ENCODE results near the gene PIRT. TPM values are rescaled to one million over a fixed set of nuclear protein-coding genes. Genes with fewer than 3 reads are reported as not detected.

Gene PIRT
- total and polyA plus RNA-seq, 8 donors: 0.04 to 0.22 (median 0.05) TPM; not detected in 2

DNA sequence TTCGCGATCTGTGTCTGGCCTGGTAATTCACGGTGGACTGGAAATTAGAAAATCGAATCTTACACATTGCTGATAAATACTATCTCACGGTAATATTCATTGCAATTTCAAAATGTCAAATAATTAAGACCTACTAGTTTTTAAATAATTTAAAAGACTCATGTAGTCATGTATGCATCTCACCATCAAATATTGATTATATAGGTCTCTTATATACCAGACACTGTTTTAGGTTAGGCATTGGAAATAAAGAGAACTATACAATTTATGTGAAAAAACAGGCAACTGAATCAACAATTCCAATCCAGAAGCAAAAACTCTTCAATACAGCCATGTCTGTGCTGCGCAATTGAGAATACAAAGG is 7.5 kb upstream of the PIRT start:
- Histone ChIP-seq H3K4me3 (peak overlapping the region; percentile 36 to 37), H3K27ac (no peak overlapping the region), H3K27me3 (no peaks in the 10 kb centered on the region), H3K4me1 (peaks cover 0 to 6% of the 10 kb centered on the region in 2 donors), H3K36me3 (no peaks in the 10 kb centered on the region), H3K9me3 (no peaks in the 10 kb centered on the region)
- intact Hi-C loops (cut with DNase I): loop anchor here in 1 of 2 donors (5.0 kb wide), 1 partner anchor 108 kb away; no protein-coding TSS in a partner anchor
- DNase-seq (no peak), ATAC-seq (no peak)
- no peak for TF ChIP-seq CTCF (IDR thresholded peaks at IDR 0.05)

DNA sequence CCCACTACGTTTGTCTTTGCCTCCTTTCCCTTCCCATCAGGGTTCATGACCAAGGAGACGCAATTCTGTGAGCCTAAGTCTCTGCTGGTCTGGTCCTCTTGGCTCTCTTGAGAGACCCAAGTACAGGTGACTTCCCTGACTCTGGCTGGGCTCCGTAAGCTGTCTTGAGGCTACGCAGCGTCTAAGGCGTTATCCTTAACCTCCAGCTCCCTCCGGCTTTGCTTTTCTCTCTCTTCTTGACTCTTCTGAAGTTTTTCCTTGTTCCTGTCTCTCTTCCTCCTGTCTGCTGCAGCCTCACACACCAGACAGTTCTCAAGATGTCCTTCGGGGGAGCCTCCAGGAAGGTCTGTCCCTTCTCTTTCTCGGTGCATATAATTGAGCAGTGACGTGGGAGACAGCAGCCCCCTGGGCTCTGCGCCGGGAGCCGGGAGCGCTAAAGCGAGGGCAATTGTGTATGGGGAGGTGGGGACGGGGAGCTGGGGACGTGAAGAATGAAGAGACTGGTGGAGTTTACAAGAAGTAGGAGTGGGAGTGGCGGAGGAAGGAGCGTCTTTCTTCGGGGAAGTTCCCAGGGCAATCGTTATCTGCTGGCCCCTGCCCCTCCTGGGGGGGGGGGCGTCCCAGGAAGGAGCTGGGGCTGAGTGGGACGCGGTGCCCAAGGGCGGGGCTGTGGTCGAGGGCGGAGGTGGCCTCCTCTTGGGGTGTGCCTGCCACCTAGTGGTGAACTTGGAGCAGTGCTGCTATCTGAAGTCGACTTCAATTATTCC is 6.9 kb upstream of the PIRT start:
- H3K27ac ChIP-seq: no peak overlapping the region
- DNase-seq (peak; percentile 61 to 89 (median 81)), ATAC-seq (peak; percentile 99)
- no peaks in the 10 kb centered on the region for H3K9me3 ChIP-seq
- no peaks in the 10 kb centered on the region for H3K36me3 ChIP-seq
- H3K4me1 ChIP-seq: peaks cover 0 to 6% of the 10 kb centered on the region in 2 donors
- peak; percentile 88 to 94 for TF ChIP-seq CTCF (IDR thresholded peaks at IDR 0.05)
- intact Hi-C loops (cut with DNase I): loop anchor here in 1 of 2 donors (5.0 kb wide), 1 partner anchor 108 kb away; no protein-coding TSS in a partner anchor
- peak overlapping the region; percentile 36 to 37 for H3K4me3 ChIP-seq
- H3K27me3 ChIP-seq: no peaks in the 10 kb centered on the region

DNA sequence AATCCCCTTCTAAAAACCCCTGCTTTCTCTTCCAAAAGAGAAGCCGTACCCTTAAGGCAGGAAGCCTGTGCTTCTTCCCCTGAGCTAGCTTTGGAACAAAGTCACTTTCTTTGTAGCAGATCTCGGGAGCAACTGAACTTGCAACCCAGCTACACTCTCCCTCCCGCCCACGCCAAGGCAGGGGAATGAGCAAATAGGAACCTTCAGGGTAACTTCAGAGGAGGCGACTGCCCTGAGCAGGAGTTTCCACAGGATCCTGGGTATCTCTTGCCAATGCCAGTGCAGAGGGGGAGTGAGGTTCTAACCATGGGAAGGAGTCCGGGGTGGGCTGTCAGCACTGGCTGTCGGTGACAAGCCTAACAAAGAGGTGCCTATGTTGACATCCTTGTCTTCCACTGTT is 5.9 kb upstream of the PIRT start:
- ATAC-seq (peak; percentile 28), DNase-seq (peak in 1 of 4 donors; percentile 10)
- no peak overlapping the region for H3K27ac ChIP-seq
- peaks cover 0 to 6% of the 10 kb centered on the region in 2 donors for H3K4me1 ChIP-seq
- H3K27me3 ChIP-seq: no peaks in the 10 kb centered on the region
- no peak for TF ChIP-seq CTCF (IDR thresholded peaks at IDR 0.05)
- intact Hi-C loops (cut with DNase I): no loop called here
- H3K36me3 ChIP-seq: no peaks in the 10 kb centered on the region
- H3K9me3 ChIP-seq: no peaks in the 10 kb centered on the region
- H3K4me3 ChIP-seq: no peak overlapping the region

GRCh38 chr17:10842658-10843057 is 4.8 kb upstream of the PIRT start:
- no peak for TF ChIP-seq CTCF (IDR thresholded peaks at IDR 0.05)
- ATAC-seq: no peak
- Histone ChIP-seq H3K4me3 (no peak overlapping the region), H3K4me1 (peaks cover 0 to 6% of the 10 kb centered on the region in 2 donors), H3K36me3 (no peaks in the 10 kb centered on the region), H3K27ac (no peak overlapping the region), H3K27me3 (no peaks in the 10 kb centered on the region), H3K9me3 (no peaks in the 10 kb centered on the region)
- DNase-seq: no peak
- intact Hi-C loops (cut with DNase I): no loop called here

DNA sequence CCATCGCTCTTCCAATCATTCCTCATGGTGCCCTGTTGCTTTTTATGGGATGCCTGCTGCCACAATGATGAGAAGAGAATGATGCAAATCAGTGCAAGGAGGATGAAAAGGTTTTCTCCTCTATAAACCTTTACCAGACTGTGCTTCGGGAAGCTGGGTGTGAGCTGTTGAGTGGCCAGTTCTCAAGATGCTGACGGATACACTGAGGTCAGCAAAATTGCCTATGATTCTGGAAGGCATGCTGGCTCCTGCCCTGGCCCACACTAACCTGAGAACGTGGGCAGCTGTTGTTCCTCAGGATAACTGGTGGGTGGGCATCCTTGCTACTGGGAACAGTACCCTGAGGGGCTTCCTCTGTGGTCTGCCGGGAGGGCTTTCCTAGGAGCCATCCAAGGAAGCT is 795 bp upstream of the PIRT start:
- ATAC-seq (no peak), DNase-seq (no peak)
- H3K4me1 ChIP-seq: no peaks in the 10 kb centered on the region
- no peak for TF ChIP-seq CTCF (IDR thresholded peaks at IDR 0.05)
- intact Hi-C loops (cut with DNase I): no loop called here
- no peaks in the 10 kb centered on the region for H3K27me3 ChIP-seq
- no peaks in the 10 kb centered on the region for H3K9me3 ChIP-seq
- H3K4me3 ChIP-seq: no peak overlapping the region
- H3K36me3 ChIP-seq: no peaks in the 10 kb centered on the region
- H3K27ac ChIP-seq: no peak overlapping the region
